GM18508 (cell line): ENCODE data around the gene UCKL1.
"Not testable (repeated sequence)": the region's sequence is repeated elsewhere in the genome, so short reads cannot be mapped to it uniquely, and the experiment has no call there.

ENCODE experiments used
- ATAC-seq: cut with Tn5 transposase; IDR thresholded peaks from one replicate; pipeline ENCODE4 v1.9.1; 2021; ENCODE audit warnings: moderate number of reproducible peaks; ENCODE audit not compliant: insufficient read depth, unreplicated experiment

Gene UCKL1

DNA sequence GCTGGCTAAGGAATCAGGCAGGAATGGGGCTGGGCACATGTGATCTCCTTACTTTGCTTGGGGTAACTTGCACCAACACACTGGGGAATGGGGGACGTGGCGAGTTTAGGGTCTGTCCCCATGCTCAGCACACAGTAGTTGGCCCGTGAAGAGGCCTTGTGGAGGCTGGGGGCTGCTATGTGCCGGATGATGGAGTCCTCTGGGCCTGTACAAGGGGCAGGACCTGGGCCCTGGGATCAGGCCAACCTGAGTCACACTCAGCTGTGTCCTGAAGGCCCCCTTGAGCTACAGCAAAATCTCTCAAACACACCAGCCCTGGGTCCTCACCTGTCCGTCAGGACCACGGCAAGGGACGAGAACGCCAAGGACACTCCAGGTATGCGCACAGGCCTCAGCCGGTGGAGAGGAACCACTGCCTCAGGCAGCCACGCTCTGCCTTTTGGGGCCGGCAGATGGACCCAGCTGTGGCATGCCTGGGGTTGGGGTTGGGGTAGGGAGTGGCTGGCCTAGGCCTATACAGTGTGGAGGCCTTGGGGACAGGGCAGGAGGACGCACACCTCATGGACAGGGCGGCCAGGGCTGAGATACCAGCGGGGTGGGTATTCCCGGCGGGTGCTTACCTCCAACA lies 11.1 kb downstream of the UCKL1 start:
- ATAC-seq: no peak

DNA sequence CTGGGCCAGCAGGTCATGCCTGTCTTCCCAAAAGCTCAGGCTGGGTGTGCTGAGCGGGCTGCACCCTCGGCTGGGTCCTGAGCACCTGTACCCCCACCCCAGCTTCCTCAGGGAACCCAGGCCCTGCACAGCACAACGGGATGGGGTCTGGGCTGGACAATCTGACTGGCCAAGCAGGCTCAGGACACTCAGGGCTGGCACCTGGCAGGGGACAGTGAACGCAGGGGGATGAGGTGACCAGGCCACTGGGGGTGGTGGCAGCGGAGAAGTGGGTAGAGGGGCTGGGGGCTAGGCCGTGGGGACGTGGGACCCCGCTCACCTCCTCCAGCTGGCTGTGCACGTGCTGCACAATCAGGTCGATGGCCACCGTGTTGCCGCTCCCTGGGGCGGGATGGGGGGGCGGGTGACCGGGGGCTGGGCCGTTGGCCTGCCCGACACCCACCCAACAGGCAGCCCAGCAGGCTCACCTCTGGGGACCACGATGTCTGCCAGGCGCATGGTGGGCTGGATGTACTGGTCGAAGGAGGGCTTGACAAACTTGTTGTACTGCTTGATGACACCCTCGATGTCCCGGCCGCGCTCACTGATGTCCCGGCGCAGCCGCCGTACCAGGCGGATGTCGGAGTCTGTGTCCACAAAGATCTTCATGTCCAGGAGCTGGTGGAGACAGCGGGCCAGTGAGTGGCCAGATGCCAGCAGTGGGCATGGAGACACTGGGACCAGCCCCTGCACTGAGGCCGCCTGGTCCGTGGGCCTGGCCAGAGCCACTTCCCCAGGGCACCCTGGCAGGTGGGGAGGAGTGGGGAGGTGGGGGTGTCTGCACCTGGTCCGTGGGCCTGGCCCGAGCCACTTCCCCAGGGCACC lies 11.9 kb downstream of the UCKL1 start:
- no peak for ATAC-seq

GRCh38 chr20:63943808-63944077 lies 12.5 kb downstream of the UCKL1 start:
- no peak for ATAC-seq

DNA sequence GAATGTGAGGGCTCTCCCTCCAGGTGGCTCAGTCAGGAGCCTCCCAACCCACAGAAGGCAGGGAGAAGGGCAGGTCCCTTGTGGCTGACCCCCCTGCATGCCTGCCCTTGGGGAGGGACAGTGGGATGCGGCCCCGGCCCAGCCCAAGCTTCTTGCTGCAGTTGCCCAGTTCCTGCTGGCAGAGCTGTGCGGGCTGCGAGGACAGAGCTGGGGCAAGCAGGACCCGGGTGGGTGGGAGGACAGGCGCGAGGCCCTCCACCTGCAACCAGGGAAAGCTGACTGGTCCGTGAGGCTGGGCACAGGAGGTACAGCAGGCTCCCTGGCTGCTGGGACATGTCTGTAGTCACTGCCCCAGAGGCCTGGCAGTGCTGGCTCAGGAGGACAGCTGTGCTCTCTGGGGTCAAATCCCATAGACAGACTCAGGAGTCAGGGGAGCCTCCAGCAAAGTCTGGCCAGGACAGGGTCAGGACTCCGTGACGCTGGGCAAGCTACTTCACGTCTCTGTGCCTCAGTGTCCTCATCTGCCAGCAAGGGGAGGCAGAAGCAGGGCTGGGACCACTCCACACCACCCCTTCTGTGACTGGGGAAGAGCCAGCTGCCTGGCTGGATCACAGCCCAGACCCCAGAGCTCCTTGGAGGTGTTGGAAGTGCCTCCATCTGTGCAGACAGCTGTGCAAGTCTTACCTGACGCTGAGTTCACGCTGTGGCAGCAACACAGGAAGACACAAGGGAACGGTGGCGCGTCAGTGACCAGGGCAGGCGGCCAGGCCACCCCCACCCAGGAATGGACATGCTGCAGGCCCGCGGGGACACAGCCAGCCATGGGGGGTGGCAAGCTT lies 13.0 kb downstream of the UCKL1 start:
- no peak for ATAC-seq

GRCh38 chr20:63942250-63942951 lies 13.8 kb downstream of the UCKL1 start:
- no peak for ATAC-seq

DNA sequence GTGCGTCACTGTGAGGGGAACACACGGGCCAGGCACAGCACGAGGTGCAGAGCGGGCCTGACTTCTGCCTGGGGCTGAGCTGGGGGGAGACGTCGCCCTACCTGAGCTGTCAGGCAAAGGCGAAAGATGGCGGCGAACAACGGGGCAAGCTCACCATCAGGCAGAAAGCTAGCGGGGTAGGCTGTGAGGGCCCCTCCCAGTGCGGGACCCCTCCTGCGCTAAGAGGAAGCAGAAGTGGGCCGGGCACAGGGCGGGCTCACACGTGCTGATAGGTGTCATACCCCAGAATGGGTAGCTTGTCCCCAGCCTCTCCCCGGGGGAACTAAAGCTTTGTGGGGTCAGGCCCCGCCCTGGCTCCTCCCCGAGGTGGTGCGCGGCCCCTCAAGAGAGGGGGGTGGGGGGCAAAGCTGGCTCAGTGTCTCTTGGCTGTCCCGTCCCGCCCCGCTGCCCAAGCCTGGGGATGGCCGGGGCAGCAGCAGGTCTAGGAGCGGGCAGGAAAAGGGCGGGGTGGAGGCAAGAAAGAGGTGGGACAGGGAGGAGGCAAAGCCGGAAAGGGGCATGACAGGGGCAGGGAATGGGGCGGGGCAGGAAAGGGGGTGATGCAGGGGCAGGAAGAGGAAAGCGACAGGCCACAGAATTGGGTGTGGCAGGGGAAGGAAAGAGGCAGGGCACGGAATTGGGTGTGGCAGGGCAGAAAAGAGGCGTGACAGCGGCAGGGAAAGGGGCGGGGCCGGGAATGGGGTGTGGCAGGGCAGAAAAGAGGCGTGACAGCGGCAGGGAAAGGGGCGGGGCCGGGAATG lies 14.7 kb downstream of the UCKL1 start:
- no peak for ATAC-seq

- no peak for ATAC-seq
Measured at GRCh38 chr20:63940472-63941266, 15.5 kb downstream of the UCKL1 start.

DNA sequence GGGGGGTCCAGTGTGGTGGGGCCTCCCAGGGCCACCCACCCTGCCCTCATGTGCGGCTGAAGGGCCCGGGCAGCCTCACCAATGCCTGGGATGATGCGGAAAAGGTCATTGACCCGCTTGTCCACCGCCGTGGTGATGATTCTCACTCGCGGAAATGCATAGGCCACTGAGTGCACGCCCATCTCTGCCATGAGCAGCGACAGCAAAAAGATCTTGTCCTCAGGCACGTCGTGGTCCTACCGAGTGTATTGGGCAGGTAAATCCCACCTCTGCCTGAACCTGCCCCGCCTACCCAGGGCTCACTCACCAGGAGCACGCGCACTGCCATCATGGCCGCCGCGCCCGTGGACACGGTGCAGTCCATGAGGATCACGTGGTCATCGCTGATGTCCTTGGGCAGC lies 16.1 kb downstream of the UCKL1 start:
- no peak for ATAC-seq

- ATAC-seq: no peak
Measured at GRCh38 chr20:63939061-63939935, 16.9 kb downstream of the UCKL1 start.

- no peak for ATAC-seq
Measured at GRCh38 chr20:63937596-63937995, 18.6 kb downstream of the UCKL1 start.

DNA sequence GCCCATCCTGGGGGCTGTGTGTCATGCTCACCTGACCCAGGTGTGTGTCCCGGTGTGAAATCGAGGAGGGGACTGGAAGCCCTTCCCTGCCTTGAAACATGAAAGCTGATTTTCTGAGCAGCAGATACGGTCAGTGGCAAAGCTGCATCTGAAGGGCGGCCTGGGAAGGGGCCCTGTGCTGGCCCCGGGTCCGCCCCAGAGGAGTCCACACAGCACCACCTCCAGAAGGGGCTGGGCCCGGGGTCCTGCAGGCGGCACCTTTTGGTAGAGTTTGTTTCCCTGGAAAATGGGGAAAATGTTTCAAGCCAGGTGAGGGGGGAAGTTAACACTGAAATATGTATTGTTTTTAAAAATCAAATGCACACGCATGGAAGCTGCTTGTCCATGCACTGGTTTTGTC lies 20.8 kb downstream of the UCKL1 start:
- ATAC-seq: no peak

GRCh38 chr20:63934271-63935068 lies 21.7 kb downstream of the UCKL1 start:
- ATAC-seq: no peak

DNA sequence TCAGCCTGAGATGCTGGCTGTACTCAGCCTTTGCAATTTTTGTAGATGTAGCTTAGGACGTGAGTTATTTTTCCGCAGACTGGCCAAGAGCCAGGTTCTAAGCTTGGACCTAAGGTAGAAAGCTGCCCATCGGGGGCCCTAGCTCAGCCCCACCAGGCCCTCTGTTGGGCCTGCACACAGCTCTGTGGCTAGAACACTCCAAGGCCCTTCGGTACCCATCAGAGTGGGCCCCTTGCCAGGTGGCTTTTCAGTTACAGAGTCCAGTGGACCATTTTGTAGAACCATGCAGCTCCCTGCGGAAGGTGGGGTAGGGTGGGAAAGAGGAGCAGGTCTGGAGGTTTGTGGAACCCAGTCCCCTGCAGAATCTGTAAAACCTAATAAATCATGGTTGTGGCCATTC lies 22.6 kb downstream of the UCKL1 start:
- ATAC-seq: no peak

DNA sequence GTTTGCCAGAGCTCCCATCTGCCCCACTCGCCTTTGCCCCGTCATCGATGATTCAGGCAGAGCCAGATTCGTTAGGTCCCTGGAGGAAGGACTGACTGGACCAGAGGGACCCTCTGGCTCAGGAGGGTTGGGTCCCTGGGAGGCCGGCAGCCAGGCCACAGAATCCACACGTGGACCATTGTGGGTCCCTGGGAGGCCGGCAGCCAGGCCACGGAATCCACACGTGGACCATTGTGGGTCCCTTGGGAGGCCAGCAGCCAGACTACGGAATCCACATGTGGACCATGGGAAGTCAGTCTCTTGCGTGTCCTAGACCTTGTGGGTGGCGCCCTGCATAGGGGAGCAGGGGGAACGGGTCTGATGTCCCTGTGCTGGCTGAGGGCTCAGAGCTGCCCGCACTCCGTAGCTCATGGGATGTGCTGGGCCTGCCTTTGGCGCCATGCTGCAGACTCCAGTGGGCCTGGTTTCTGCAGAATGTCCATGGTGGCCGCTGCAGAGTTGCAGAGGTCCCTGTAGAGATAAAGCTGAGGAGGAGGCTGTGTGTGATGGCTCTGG lies 23.5 kb downstream of the UCKL1 start:
- no peak for ATAC-seq

GRCh38 chr20:63931735-63932134 lies 24.5 kb downstream of the UCKL1 start:
- ATAC-seq: no peak

GRCh38 chr20:63930971-63931553 lies 25.2 kb downstream of the UCKL1 start:
- no peak for ATAC-seq

DNA sequence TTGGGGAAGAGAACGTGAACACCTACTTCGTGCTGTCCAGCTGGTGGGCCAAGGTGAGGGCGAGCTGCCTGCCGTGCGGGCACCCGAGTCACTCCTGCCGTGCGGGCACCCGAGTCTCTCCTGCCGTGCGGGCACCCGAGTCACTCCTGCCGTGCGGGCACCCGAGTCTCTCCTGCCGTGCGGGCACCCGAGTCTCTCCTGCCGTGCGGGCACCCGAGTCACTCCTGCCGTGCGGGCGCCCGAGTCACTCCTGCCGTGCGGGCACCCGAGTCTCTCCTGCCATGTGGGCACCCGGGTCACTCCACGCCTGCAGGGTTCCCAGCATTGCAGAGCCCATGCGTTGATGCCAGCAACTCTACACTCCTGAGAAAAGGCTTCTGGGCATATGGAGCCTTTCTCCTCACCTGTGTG lies 26.7 kb downstream of the UCKL1 start:
- not testable (repeated sequence) for ATAC-seq
